BLaER1 treated with 17β-estradiol and CSF1 and Interleukin-3, amounts not matched to agents 10 nM and 100 nM (cell line): ENCODE data around the gene GALNT3.

ENCODE experiments used
- H3K27ac ChIP-seq, 11 experiments: shearing (Covaris generic); formaldehyde crosslinking; 2 replicates each; pipeline ENCODE4 v1.8.1; 2022
- H3K27me3 ChIP-seq, 11 experiments: shearing (Covaris generic); formaldehyde crosslinking; 2 replicates each; pipeline ENCODE4 v1.8.1; 2022
- H3K36me3 ChIP-seq, 11 experiments: shearing (Covaris generic); formaldehyde crosslinking; 2 replicates each; pipeline ENCODE4 v1.8.1; 2022
- H3K4me1 ChIP-seq, 10 experiments: shearing (Covaris generic); formaldehyde crosslinking; 2 replicates each; pipeline ENCODE4 v1.8.1; 2022
- H3K4me2 ChIP-seq, 11 experiments: shearing (Covaris generic); formaldehyde crosslinking; 2 replicates each; pipeline ENCODE4 v1.8.1; 2022
- H3K4me3 ChIP-seq, 10 experiments: shearing (Covaris generic); formaldehyde crosslinking; 2 replicates each; pipeline ENCODE4 v1.8.1; 2022
- H3K9ac ChIP-seq, 11 experiments: shearing (Covaris generic); formaldehyde crosslinking; 2 replicates each; pipeline ENCODE4 v1.8.1; 2022
- H3K9me3 ChIP-seq, 11 experiments: shearing (Covaris generic); formaldehyde crosslinking; replicated peaks in 1 of 11; 2 replicates each; pipeline ENCODE4 v1.8.1; 2022
- H4K20me1 ChIP-seq, 11 experiments: shearing (Covaris generic); formaldehyde crosslinking; 2 replicates each; pipeline ENCODE4 v1.8.1; 2022
- Cebpa-rat ChIP-seq, 11 experiments: shearing (Covaris generic); IDR thresholded peaks; 2 replicates each; pipeline ENCODE4 v1.8.1; 2022

Gene GALNT3

DNA sequence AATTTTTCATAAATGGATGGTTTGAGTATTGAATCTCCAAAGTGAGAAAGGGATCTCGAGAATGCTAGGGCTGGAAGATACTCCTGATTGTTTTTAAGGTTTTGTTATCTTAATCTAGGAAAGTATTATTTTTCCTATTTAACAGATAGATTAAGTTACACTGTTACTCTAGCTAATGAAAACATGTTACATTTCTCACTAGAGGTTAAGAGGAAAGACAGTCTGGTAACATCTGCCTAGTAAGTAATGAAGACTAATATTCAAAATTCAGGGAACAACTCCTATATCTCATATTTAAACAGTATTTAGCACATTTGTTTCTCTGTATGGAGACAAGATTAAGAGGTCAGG lies 2.0 kb downstream of the GALNT3 start:
- Histone ChIP-seq H3K4me2 (peak overlapping the region; percentile 16 to 96 (median 87); a peak in 20 of 22 replicates), H3K27ac (no peak overlapping the region)
- no peak for TF ChIP-seq Cebpa-rat (IDR thresholded peaks at IDR 0.05)

DNA sequence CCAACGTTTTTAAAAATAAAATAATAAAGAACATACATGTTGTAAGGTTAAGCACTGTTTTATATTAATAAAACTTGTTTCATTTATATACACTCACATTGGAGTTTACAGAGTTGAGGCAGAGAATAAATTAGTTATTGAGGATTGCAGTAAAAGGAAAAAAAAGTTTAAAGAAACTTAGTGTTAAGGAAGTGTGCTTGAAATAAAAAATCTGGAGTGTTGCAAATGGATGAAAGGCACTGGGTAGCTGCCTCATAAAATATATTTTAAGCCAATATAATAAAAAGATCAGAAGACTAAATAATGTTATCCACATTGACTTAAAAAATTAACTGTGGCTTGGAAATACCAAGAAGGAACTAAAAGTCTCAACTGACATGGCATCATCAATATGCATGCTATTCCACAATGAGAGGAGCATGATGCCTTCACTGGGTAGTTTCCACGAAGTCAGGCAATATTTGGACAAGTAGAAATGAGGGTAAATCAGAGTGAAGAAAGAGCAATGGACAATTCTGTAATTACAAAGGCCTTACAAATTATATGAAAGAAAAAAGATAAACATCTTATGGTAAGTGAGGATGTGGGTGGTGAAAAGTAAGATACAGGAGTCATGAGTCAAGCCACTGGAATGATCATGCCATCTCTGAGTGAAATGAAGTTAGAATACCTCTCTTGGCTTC lies 2.5 kb downstream of the GALNT3 start:
- H3K9me3 ChIP-seq = no peaks in the 10 kb centered on the region; a peak in 1 of 22 replicates
- H3K4me3 ChIP-seq = peak overlapping the region in 5 of 10 experiments; percentile 85 to 97 (median 96); a peak in 5 of 20 replicates
- no peak overlapping the region for H3K9ac ChIP-seq
- H3K27me3 ChIP-seq = peaks cover 0 to 26% (median 14%) of the 10 kb centered on the region in 11 experiments; a peak in 13 of 22 replicates
- TF ChIP-seq Cebpa-rat (IDR thresholded peaks at IDR 0.05) = no peak
- H3K4me2 ChIP-seq = peak overlapping the region; percentile 16 to 90 (median 87); a peak in 19 of 22 replicates
- H3K36me3 ChIP-seq = peaks cover 0 to 46% (median 8%) of the 10 kb centered on the region in 11 experiments; a peak in 11 of 22 replicates
- peaks cover 0 to 74% (median 64%) of the 10 kb centered on the region in 11 experiments; a peak in 18 of 22 replicates for H4K20me1 ChIP-seq
- H3K4me1 ChIP-seq = peaks cover 31 to 70% (median 41%) of the 10 kb centered on the region in 10 experiments
- no peak overlapping the region for H3K27ac ChIP-seq

More for the DNA sequence above, 2.0 kb downstream of the GALNT3 start:
- Histone ChIP-seq H3K4me1 (peaks cover 31 to 75% (median 45%) of the 10 kb centered on the region in 10 experiments), H4K20me1 (peaks cover 0 to 68% (median 58%) of the 10 kb centered on the region in 11 experiments; a peak in 18 of 22 replicates), H3K27me3 (peaks cover 0 to 26% (median 14%) of the 10 kb centered on the region in 11 experiments; a peak in 13 of 22 replicates), H3K36me3 (peaks cover 0 to 41% (median 7%) of the 10 kb centered on the region in 11 experiments; a peak in 11 of 22 replicates), H3K9me3 (no peaks in the 10 kb centered on the region; a peak in 1 of 22 replicates), H3K9ac (peak overlapping the region in 1 of 11 experiments; percentile 93; a peak in 3 of 22 replicates), H3K4me3 (peak overlapping the region in 6 of 10 experiments; percentile 85 to 97 (median 95); a peak in 6 of 20 replicates)

DNA sequence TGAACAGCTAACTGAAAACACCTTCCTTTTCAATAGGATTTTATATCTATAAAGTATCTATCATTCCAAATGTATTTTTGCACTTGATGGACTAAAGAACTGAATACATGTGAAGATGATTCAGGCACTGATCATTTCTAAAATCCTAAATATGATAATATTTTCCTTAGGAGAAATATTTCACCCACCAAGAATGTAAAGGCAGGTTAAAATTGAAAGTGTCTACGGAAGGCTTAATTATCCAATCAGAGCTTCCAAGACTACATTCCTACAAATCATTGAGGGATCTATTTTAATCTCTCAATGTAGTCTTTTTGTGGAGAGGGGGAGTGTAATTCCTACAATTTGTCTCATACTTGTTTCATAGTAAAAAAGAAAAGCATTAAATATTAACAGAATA lies 3.6 kb downstream of the GALNT3 start:
- Histone ChIP-seq H3K9me3 (no peaks in the 10 kb centered on the region; a peak in 1 of 22 replicates), H3K4me2 (peak overlapping the region in 3 of 11 experiments; percentile 78 to 90 (median 87); a peak in 4 of 22 replicates), H3K4me1 (peaks cover 21 to 59% (median 30%) of the 10 kb centered on the region in 10 experiments), H4K20me1 (peaks cover 0 to 85% (median 74%) of the 10 kb centered on the region in 11 experiments; a peak in 18 of 22 replicates), H3K27ac (no peak overlapping the region), H3K9ac (no peak overlapping the region), H3K36me3 (peaks cover 0 to 55% (median 19%) of the 10 kb centered on the region in 11 experiments; a peak in 13 of 22 replicates), H3K4me3 (no peak overlapping the region), H3K27me3 (peaks cover 0 to 26% (median 14%) of the 10 kb centered on the region in 11 experiments; a peak in 13 of 22 replicates)
- TF ChIP-seq Cebpa-rat (IDR thresholded peaks at IDR 0.05) = no peak

DNA sequence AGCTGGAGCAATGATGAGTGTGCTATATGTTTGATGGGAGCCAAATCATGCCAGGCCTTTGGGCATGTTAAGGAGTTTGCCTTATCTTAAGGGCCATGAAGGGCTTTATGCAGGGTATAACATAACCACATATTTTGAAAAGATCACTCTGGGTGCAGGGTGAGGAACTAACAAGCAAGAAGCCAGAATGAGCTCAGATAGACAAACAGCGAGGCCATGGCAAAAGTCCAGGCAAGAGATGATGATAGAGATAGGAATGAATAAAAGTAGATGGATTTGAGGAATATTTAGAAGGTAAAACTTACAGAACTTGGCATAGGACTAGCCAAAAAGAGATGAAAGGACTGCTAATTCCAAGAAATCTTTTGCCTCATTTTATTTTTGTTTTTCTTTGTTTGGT lies 6.7 kb downstream of the GALNT3 start:
- peak overlapping the region in 1 of 11 experiments; percentile 43; a peak in 1 of 22 replicates for H3K4me2 ChIP-seq
- H3K27me3 ChIP-seq = peaks cover 0 to 9% (median 0%) of the 10 kb centered on the region in 11 experiments; a peak in 7 of 22 replicates
- peaks cover 0 to 3% (median 0%) of the 10 kb centered on the region in 11 experiments; a peak in 1 of 22 replicates for H3K9me3 ChIP-seq
- no peak for TF ChIP-seq Cebpa-rat (IDR thresholded peaks at IDR 0.05)
- no peak overlapping the region for H3K4me3 ChIP-seq
- peaks cover 7 to 86% (median 49%) of the 10 kb centered on the region in 11 experiments; a peak in 17 of 22 replicates for H3K36me3 ChIP-seq
- H3K27ac ChIP-seq = no peak overlapping the region
- H3K9ac ChIP-seq = no peak overlapping the region
- H3K4me1 ChIP-seq = peaks cover 9 to 45% (median 19%) of the 10 kb centered on the region in 10 experiments
- peaks cover 0 to 100% (median 96%) of the 10 kb centered on the region in 11 experiments; a peak in 18 of 22 replicates for H4K20me1 ChIP-seq

DNA sequence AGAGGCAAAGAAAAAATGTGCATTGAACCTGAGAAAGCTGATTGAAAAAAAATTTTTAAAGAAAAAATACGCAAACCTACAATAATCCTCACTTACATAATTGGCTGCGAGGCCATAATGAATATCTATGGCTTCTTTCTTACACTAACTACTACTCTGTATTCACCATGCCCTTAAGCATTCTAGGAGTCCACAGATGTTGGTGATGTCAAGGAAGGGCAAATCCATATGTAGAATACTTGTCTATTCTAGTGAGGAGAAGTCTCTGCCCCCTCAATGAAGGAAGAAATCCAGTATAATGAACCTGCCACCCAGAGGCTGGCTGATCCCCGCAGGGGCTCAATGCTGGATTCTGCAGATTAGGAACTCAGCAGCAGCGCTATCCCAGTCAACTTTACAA lies 14.3 kb downstream of the GALNT3 start:
- no peak overlapping the region for H3K4me3 ChIP-seq
- H3K36me3 ChIP-seq = peaks cover 7 to 83% (median 59%) of the 10 kb centered on the region in 11 experiments; a peak in 17 of 22 replicates

DNA sequence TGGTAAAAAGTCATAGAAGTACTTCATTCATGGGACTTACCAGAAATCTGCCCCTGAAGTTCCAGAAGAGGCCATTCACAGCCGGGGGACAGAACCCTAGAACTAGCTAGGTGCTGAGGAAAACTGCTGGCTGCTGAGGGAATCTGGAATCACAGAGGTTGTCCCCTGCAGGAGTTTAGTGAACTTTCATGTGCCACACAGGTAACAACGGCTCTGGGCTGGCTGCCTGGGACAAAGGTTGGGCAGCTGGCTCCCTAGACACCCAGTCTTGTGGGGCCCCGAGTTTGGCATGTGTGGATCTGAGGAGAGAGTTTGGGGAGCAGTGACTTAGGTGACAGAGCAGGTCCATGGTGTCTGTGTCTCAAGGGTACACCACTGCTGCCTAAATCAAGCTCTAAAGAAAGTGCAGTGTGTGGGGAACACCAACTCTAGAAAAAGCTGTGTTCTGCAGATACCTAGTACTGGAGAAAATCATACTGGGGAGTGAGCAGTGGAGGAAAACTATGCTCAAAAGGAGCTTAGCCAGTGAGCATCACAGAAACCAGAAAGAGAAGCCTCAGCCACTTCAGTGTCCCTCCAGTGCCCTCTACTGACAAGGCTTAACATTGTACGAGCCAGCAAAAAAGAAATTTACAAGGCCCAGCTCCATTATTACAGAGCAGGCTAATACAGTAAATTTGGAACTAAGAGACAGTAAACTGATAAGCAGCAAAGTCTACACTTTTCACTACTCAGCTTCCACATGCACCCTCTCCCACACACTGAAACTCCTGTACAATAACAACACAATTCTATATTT lies 15.2 kb downstream of the GALNT3 start:
- peaks cover 0 to 14% (median 7%) of the 10 kb centered on the region in 10 experiments; a peak in 11 of 20 replicates for H3K4me1 ChIP-seq
- no peak for TF ChIP-seq Cebpa-rat (IDR thresholded peaks at IDR 0.05)

More for the DNA sequence above, 14.3 kb downstream of the GALNT3 start:
- Histone ChIP-seq H3K9ac (no peak overlapping the region), H3K9me3 (peaks cover 9 to 33% (median 19%) of the 10 kb centered on the region in 11 experiments; a peak in 18 of 22 replicates), H4K20me1 (peaks cover 0 to 100% (median 90%) of the 10 kb centered on the region in 11 experiments; a peak in 18 of 22 replicates), H3K4me2 (no peak overlapping the region), H3K4me1 (peaks cover 0 to 14% (median 7%) of the 10 kb centered on the region in 10 experiments; a peak in 11 of 20 replicates), H3K27me3 (no peaks in the 10 kb centered on the region), H3K27ac (no peak overlapping the region)
- no peak for TF ChIP-seq Cebpa-rat (IDR thresholded peaks at IDR 0.05)

DNA sequence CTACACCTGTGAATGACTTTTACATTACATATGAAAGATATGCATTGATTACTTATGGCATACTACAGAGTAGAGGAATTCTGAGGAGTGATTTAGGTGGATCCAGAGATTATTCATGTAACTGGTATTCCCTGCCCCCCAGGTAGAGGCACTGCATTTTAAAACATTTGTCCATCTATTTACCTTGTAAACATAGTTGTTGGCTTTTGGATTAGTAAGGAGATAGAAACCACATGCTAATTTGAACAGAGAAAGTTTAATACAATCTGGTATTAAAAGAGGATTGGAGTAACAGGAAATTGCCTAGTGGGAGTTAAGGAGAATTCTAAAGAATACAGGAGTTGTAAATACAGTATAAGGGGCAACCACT lies 15.9 kb downstream of the GALNT3 start:
- Histone ChIP-seq H4K20me1 (peaks cover 0 to 100% (median 87%) of the 10 kb centered on the region in 11 experiments; a peak in 18 of 22 replicates), H3K9ac (no peak overlapping the region), H3K4me2 (0 out of 22 replicates have a peak overlapping the region, but pooled peaks of 1 of the 11 experiments have one; percentile 6), H3K4me1 (peaks cover 0 to 14% (median 7%) of the 10 kb centered on the region in 10 experiments; a peak in 11 of 20 replicates), H3K36me3 (peaks cover 10 to 83% (median 59%) of the 10 kb centered on the region in 11 experiments; a peak in 20 of 22 replicates), H3K4me3 (no peak overlapping the region), H3K27ac (no peak overlapping the region), H3K9me3 (peaks cover 22 to 49% (median 33%) of the 10 kb centered on the region in 11 experiments), H3K27me3 (no peaks in the 10 kb centered on the region)
- no peak for TF ChIP-seq Cebpa-rat (IDR thresholded peaks at IDR 0.05)

More for the DNA sequence above, 15.2 kb downstream of the GALNT3 start:
- Histone ChIP-seq H4K20me1 (peaks cover 0 to 100% (median 87%) of the 10 kb centered on the region in 11 experiments; a peak in 18 of 22 replicates), H3K4me3 (no peak overlapping the region), H3K9me3 (peaks cover 15 to 42% (median 26%) of the 10 kb centered on the region in 11 experiments), H3K27ac (no peak overlapping the region), H3K4me2 (no peak overlapping the region), H3K9ac (no peak overlapping the region), H3K36me3 (peaks cover 7 to 83% (median 58%) of the 10 kb centered on the region in 11 experiments; a peak in 18 of 22 replicates), H3K27me3 (no peaks in the 10 kb centered on the region)
